Measurements from ENCODE around the gene ELP5.

Gene ELP5

GRCh38 chr17:7258731-7259554, 6.9 kb downstream of the ELP5 start:
- DNase-seq, result no peak

GRCh38 chr17:7259555-7259889, 7.5 kb downstream of the ELP5 start:
- DNase-seq, result no peak

GRCh38 chr17:7260151-7260550, 8.1 kb downstream of the ELP5 start:
- no peak for DNase-seq

- no peak for DNase-seq
Observed at GRCh38 chr17:7260651-7261378, 8.8 kb downstream of the ELP5 start.

- no peak for DNase-seq
Observed at GRCh38 chr17:7261379-7262191, 9.6 kb downstream of the ELP5 start.

- DNase-seq, result no peak
Observed at GRCh38 chr17:7262192-7262934, 10.3 kb downstream of the ELP5 start, which contains the start of gene CLDN7. Gene CLDN7 (minus strand): TSS chr17:7262478. CDS start chr17:7262043, 435 bp downstream.

GRCh38 chr17:7262935-7263800, 11.2 kb downstream of the ELP5 start:
- no peak for DNase-seq

GRCh38 chr17:7263801-7264078, 11.7 kb downstream of the ELP5 start:
- no peak for DNase-seq

- DNase-seq, result no peak
Observed at GRCh38 chr17:7266784-7267183, 14.8 kb downstream of the ELP5 start.

- no peak for DNase-seq
Observed at GRCh38 chr17:7279448-7279847, 27.4 kb downstream of the ELP5 start.

- DNase-seq, result peak; percentile 82
Observed at GRCh38 chr17:7280519-7281073, 28.6 kb downstream of the ELP5 start.

- DNase-seq, result peak; percentile 90
Observed at GRCh38 chr17:7281074-7281952, 29.3 kb downstream of the ELP5 start, which contains the start of gene SLC2A4. Gene SLC2A4 (plus strand): TSS chr17:7281718. CDS start chr17:7281935, 217 bp downstream.

- DNase-seq, result no peak
Observed at GRCh38 chr17:7281953-7282751, 30.1 kb downstream of the ELP5 start.

- DNase-seq, result no peak
Observed at GRCh38 chr17:7282752-7283321, 30.8 kb downstream of the ELP5 start.

- DNase-seq, result no peak
Observed at GRCh38 chr17:7283471-7284216, 31.6 kb downstream of the ELP5 start.

GRCh38 chr17:7284911-7285310, 32.9 kb downstream of the ELP5 start:
- DNase-seq, result no peak

- DNase-seq, result no peak
Observed at GRCh38 chr17:7285679-7286078, 33.7 kb downstream of the ELP5 start.

GRCh38 chr17:7289256-7290032, 37.4 kb downstream of the ELP5 start:
- no peak for DNase-seq
